ENCODE results near the gene PVALEF.

- TF ChIP-seq ZNF274 (IDR thresholded peaks at IDR 0.05; ENCODE audit: low read depth, low read length) (no peak), SUZ12 (IDR thresholded peaks at IDR 0.05; ENCODE audit: extremely low read depth, insufficient read depth, insufficient read length) (no peak)
Measured at GRCh38 chr17:81118308-81119221, 46.7 kb upstream of the PVALEF start.

Data from NT2/D1 (cell line).